CD4-positive, alpha-beta memory T cell (primary cell): Measurements from ENCODE around the gene SLAMF9. TPM values are rescaled to one million over a fixed set of nuclear protein-coding genes. Genes with fewer than 3 reads are reported as not detected.

Experiments used
- CTCF ChIA-PET: fragments of 350-600 bp; sonication (Branson Sonifier 250); formaldehyde crosslinking; loops from one replicate; lab custom pipeline; 2021; ENCODE audit warnings: inconsistent platforms; ENCODE audit not compliant: partially characterized antibody; lab: Charles Lee
- POLR2A ChIA-PET: fragments of 350-600 bp; sonication (Branson Sonifier 250); formaldehyde crosslinking; loops from one replicate; lab custom pipeline; 2021; ENCODE audit not compliant: partially characterized antibody; lab: Charles Lee
- DNase-seq, 5 donors: peaks; one replicate each; pipeline versions ENCODE4 v3.0.0 to v3.0.0-alpha.2; 2020 to 2022; ENCODE audit warnings: mixed read lengths in 1 of 5
- H3K27ac ChIP-seq: one replicate; pipeline ENCODE4 v1.7.0; 2013; ENCODE audit warnings: low read depth, low read length
- H3K27me3 ChIP-seq: 2 replicates; pipeline ENCODE4 v1.7.0; 2013; ENCODE audit warnings: mild to moderate bottlenecking, low read length, moderate library complexity; ENCODE audit not compliant: insufficient read depth
- H3K36me3 ChIP-seq: 2 replicates; pipeline ENCODE4 v1.7.0; 2013; ENCODE audit warnings: mild to moderate bottlenecking, low read length, moderate library complexity; ENCODE audit not compliant: insufficient read depth
- H3K4me1 ChIP-seq: 2 replicates; pipeline ENCODE4 v1.7.0; 2013; ENCODE audit warnings: mild to moderate bottlenecking, low read length, moderate library complexity; ENCODE audit not compliant: insufficient read depth
- H3K4me3 ChIP-seq, 2 donors: one replicate each; pipeline ENCODE4 v1.7.0; 2013; ENCODE audit warnings: low read length in 2 of 2, mild to moderate bottlenecking in 1 of 2
- H3K9me3 ChIP-seq, 2 donors: one replicate each; pipeline ENCODE4 v1.7.0; 2013; ENCODE audit warnings: low read length in 2 of 2, control low read depth in 1 of 2; ENCODE audit not compliant: control insufficient read depth in 1 of 2
- H3K27ac Mint-ChIP-seq, 7 donors: one replicate each; pipeline ENCODE4 v1.8.0; 2020 to 2021; ENCODE audit warnings: mixed read lengths in 7 of 7, mild to moderate bottlenecking in 6 of 7, inconsistent platforms in 3 of 7, moderate library complexity in 3 of 7
- H3K27me3 Mint-ChIP-seq, 2 donors: one replicate each; pipeline ENCODE4 v1.8.0; 2020 to 2021; ENCODE audit warnings: mixed read lengths in 2 of 2
- H3K36me3 Mint-ChIP-seq, 2 donors: one replicate each; pipeline ENCODE4 v1.8.0; 2020 to 2021; ENCODE audit warnings: mixed read lengths in 2 of 2, inconsistent platforms in 1 of 2, mild to moderate bottlenecking in 1 of 2
- H3K4me1 Mint-ChIP-seq, 4 donors: one replicate each; pipeline ENCODE4 v1.8.0; 2020 to 2021; ENCODE audit warnings: mixed read lengths in 4 of 4, mild to moderate bottlenecking in 1 of 4
- H3K4me3 Mint-ChIP-seq, 8 donors: one replicate each; pipeline ENCODE4 v1.8.0; 2020 to 2021; ENCODE audit warnings: mixed read lengths in 8 of 8, mild to moderate bottlenecking in 7 of 8, moderate library complexity in 6 of 8, inconsistent platforms in 3 of 8
- H3K9me3 Mint-ChIP-seq, 8 donors: one replicate each; pipeline ENCODE4 v1.8.0; 2020 to 2021; ENCODE audit warnings: mixed read lengths in 8 of 8, mild to moderate bottlenecking in 5 of 8, inconsistent platforms in 3 of 8, moderate library complexity in 1 of 8
- intact Hi-C: fragments of 100-400 bp; cut with micrococcal nuclease; formaldehyde crosslinking; loops from one replicate; pipeline ENCODE4 v1.15.1; 2023
- polyA plus RNA-seq, 2 donors: library from polyadenylated mRNA; unstranded; fragments of 300-500 nt; fragmentation: Illumina TruSeq; gene quantifications; one replicate each; pipeline ENCODE4 v1.2.3, GENCODE V29; 2021
- total RNA-seq, 2 experiments: library from RNA; stranded (reverse); gene quantifications; one replicate each; pipeline ENCODE4 v1.2.3, GENCODE V29; 2021

Gene SLAMF9
- total and polyA plus RNA-seq, 4 experiments from 2014 or later, result not detected

DNA sequence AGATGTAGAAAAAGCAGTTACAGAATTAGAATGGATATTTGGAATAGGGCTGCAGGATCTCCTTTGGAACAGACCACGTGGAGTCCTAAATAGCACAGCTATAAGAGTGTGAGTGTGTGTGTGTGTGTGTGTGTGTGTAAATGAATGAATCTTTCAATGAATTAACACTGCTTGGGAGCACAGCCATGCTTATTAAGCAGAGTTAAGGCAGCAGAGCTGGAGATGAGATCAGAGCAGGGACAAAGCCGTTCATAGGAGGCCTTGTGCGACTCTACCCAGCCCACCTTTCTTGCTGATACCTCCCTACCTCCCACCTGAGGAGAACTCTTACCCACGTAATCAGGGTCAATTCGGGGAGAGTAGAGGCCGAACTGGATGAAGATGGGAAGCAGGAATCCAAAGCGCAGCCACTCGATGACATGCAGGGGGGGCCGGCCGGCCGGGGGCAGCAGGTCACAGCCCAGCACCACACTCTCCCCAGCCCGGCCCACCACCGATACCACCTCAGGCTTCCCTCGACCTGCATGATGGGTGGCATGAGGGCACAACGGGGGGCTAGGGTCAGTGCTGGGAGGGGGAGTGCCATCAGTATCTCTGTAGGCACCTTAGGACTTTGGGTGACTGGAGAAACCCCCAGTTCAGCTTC lies 11.3 kb downstream of the SLAMF9 start:
- H3K27ac Mint-ChIP-seq, result no peak overlapping the region
- H3K27me3 Mint-ChIP-seq, result peaks cover 29 to 38% of the 10 kb centered on the region in 2 donors
- DNase-seq, result no peak
- no peaks in the 10 kb centered on the region for H3K36me3 ChIP-seq
- no peak overlapping the region for H3K4me3 Mint-ChIP-seq
- no peak overlapping the region for H3K4me3 ChIP-seq
- peaks cover 10 to 12% (median 10%) of the 10 kb centered on the region in 4 donors for H3K4me1 Mint-ChIP-seq
- ChIA-PET POLR2A (no interaction called here), CTCF (interaction anchor here (2.2 kb wide), 1 partner anchor 50 kb away, joined by 9 read pairs; no protein-coding TSS in a partner anchor)
- H3K27me3 ChIP-seq, result peaks cover 21% of the 10 kb centered on the region
- H3K36me3 Mint-ChIP-seq, result no peaks in the 10 kb centered on the region
- intact Hi-C loops, result no loop called here
- no peaks in the 10 kb centered on the region for H3K9me3 Mint-ChIP-seq
- H3K27ac ChIP-seq, result no peak overlapping the region
- H3K4me1 ChIP-seq, result peaks cover 13% of the 10 kb centered on the region
- no peaks in the 10 kb centered on the region for H3K9me3 ChIP-seq

GRCh38 chr1:159941591-159942560 lies 12.2 kb downstream of the SLAMF9 start:
- no peak for DNase-seq
- intact Hi-C loops, result no loop called here
- peaks cover 18% of the 10 kb centered on the region for H3K4me1 ChIP-seq
- no peak overlapping the region for H3K4me3 ChIP-seq
- H3K4me3 Mint-ChIP-seq, result no peak overlapping the region
- peak overlapping the region in 2 of 7 donors; percentile 12 to 45 for H3K27ac Mint-ChIP-seq
- POLR2A ChIA-PET, result no interaction called here
- H3K27ac ChIP-seq, result no peak overlapping the region
- peaks cover 21% of the 10 kb centered on the region for H3K27me3 ChIP-seq
- CTCF ChIA-PET, result interaction anchor here (1.0 to 10.8 kb wide), 5 partner anchors 16 to 143 kb away, joined by 3 to 120 read pairs (median 3); partner anchors contain the start of gene TAGLN2
- H3K36me3 Mint-ChIP-seq, result no peaks in the 10 kb centered on the region
- peaks cover 10 to 12% (median 10%) of the 10 kb centered on the region in 4 donors for H3K4me1 Mint-ChIP-seq
- H3K9me3 ChIP-seq, result no peaks in the 10 kb centered on the region
- H3K9me3 Mint-ChIP-seq, result no peaks in the 10 kb centered on the region
- no peaks in the 10 kb centered on the region for H3K36me3 ChIP-seq
- H3K27me3 Mint-ChIP-seq, result peaks cover 29 to 38% of the 10 kb centered on the region in 2 donors

- Histone ChIP-seq H3K4me3 (no peak overlapping the region), H3K36me3 (no peaks in the 10 kb centered on the region), H3K9me3 (no peaks in the 10 kb centered on the region), H3K27me3 (peaks cover 21% of the 10 kb centered on the region), H3K27ac (no peak overlapping the region), H3K4me1 (peaks cover 25% of the 10 kb centered on the region)
- Mint-ChIP-seq H3K4me1 (peaks cover 10 to 15% (median 12%) of the 10 kb centered on the region in 4 donors), H3K27ac (no peak overlapping the region), H3K9me3 (no peaks in the 10 kb centered on the region), H3K36me3 (no peaks in the 10 kb centered on the region), H3K27me3 (peaks cover 29 to 38% of the 10 kb centered on the region in 2 donors), H3K4me3 (no peak overlapping the region)
- no peak for DNase-seq
- POLR2A ChIA-PET, result interaction anchor here (1.1 kb wide), 1 partner anchor 16 kb away, joined by 3 read pairs; the partner anchor contains the start of gene TAGLN2
- CTCF ChIA-PET, result interaction anchor here (1.0 to 10.8 kb wide), 5 partner anchors 16 to 142 kb away, joined by 3 to 120 read pairs (median 3); partner anchors contain the start of gene TAGLN2
- intact Hi-C loops, result no loop called here
Measured at GRCh38 chr1:159941141-159941540, 12.9 kb downstream of the SLAMF9 start.

- Histone ChIP-seq H3K4me1 (peaks cover 19% of the 10 kb centered on the region), H3K9me3 (no peaks in the 10 kb centered on the region), H3K27me3 (peaks cover 18% of the 10 kb centered on the region), H3K4me3 (no peak overlapping the region), H3K36me3 (no peaks in the 10 kb centered on the region), H3K27ac (no peak overlapping the region)
- Mint-ChIP-seq H3K9me3 (no peaks in the 10 kb centered on the region), H3K27me3 (peaks cover 26 to 32% of the 10 kb centered on the region in 2 donors), H3K4me1 (peaks cover 4 to 12% (median 7%) of the 10 kb centered on the region in 4 donors), H3K4me3 (no peak overlapping the region), H3K27ac (no peak overlapping the region), H3K36me3 (no peaks in the 10 kb centered on the region)
- intact Hi-C loops, result no loop called here
- no peak for DNase-seq
- POLR2A ChIA-PET, result interaction anchor here (1.1 kb wide), 1 partner anchor 15 kb away, joined by 3 read pairs; the partner anchor contains the start of gene TAGLN2
- CTCF ChIA-PET, result interaction anchor here (0.8 to 10.8 kb wide), 8 partner anchors 8 to 143 kb away, joined by 3 to 120 read pairs (median 4); no protein-coding TSS in a partner anchor
Measured at GRCh38 chr1:159940006-159940620, 13.9 kb downstream of the SLAMF9 start.

DNA sequence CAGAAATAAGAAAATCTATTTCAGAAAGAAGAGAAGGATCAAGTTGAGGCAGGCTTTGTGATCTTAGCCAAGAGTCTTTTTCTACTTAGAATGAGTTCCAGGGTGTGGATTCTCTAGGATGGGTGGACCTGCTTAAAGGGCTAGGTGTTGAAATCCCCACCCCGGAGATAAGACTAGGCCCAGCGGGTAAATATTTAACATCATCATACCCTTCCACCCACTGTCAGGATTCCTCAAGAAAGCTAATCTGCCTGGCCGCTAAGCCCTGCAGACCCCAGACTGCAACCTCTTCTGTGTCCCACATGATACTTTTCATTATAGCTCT lies 14.4 kb downstream of the SLAMF9 start:
- no peak overlapping the region for H3K27ac Mint-ChIP-seq
- H3K27me3 Mint-ChIP-seq, result peaks cover 21 to 28% of the 10 kb centered on the region in 2 donors
- peaks cover 13% of the 10 kb centered on the region for H3K27me3 ChIP-seq
- intact Hi-C loops, result loop anchor here (5.0 kb wide), 1 partner anchor 438 kb away; no protein-coding TSS in a partner anchor
- peaks cover 15% of the 10 kb centered on the region for H3K4me1 ChIP-seq
- no peaks in the 10 kb centered on the region for H3K36me3 ChIP-seq
- H3K4me1 Mint-ChIP-seq, result peaks cover under 1 to 8% (median 4%) of the 10 kb centered on the region in 4 donors
- no peaks in the 10 kb centered on the region for H3K9me3 Mint-ChIP-seq
- no peak overlapping the region for H3K4me3 Mint-ChIP-seq
- DNase-seq, result no peak
- no peak overlapping the region for H3K4me3 ChIP-seq
- no peaks in the 10 kb centered on the region for H3K36me3 Mint-ChIP-seq
- ChIA-PET CTCF (interaction anchor here (0.8 to 10.8 kb wide), 8 partner anchors 8 to 144 kb away, joined by 3 to 120 read pairs (median 4); no protein-coding TSS in a partner anchor), POLR2A (no interaction called here)
- H3K27ac ChIP-seq, result no peak overlapping the region
- H3K9me3 ChIP-seq, result no peaks in the 10 kb centered on the region

DNA sequence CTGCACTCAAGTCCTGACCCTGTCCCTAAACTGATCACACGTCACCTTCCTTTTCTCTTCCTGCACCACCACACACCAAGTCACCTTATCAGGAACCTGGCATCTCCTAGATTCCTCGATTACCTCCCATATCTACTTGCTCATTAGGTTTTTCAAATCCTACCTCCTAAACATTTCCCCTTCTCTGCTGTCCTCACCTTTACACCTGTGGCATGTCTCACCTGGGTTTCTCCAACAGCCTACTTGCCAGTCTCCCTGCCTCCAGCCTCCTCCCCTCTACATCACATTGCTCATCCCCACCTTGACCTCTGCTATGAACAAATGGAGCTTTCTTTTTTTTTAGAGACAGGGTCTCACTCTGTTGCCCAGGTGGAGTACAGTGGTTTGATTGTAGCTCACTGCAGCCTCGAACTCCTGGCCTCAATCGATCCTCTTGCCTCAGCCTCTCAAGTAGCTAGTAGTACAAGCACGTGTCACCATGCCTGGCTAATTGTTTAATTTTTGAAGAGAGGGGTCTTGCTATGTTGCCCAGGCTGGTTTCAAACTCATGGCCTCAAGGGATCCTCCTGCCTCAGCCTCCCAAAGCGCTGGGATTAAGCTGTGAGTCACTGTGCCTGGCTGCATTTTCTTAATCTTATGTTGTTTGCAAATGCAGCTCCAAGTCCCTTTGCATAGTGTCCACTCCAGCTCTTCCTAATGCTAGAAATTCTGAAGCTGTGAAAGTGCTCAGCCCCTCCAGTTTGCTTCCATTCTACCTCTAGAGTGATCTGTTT lies 14.9 kb downstream of the SLAMF9 start:
- Mint-ChIP-seq H3K4me1 (peaks cover 0 to 7% (median 3%) of the 10 kb centered on the region in 4 donors), H3K36me3 (no peaks in the 10 kb centered on the region), H3K27me3 (peaks cover 19 to 24% of the 10 kb centered on the region in 2 donors), H3K9me3 (no peaks in the 10 kb centered on the region), H3K4me3 (no peak overlapping the region), H3K27ac (peak overlapping the region in 1 of 7 donors; percentile 31)
- H3K27ac ChIP-seq, result no peak overlapping the region
- H3K27me3 ChIP-seq, result peaks cover 9% of the 10 kb centered on the region
- no peak for DNase-seq
- H3K4me1 ChIP-seq, result peaks cover 15% of the 10 kb centered on the region
- H3K36me3 ChIP-seq, result no peaks in the 10 kb centered on the region
- no peaks in the 10 kb centered on the region for H3K9me3 ChIP-seq
- ChIA-PET CTCF (interaction anchor here (0.8 to 10.8 kb wide), 8 partner anchors 9 to 140 kb away, joined by 3 to 120 read pairs (median 4); no protein-coding TSS in a partner anchor), POLR2A (no interaction called here)
- intact Hi-C loops, result loop anchor here (5.0 kb wide), 1 partner anchor 438 kb away; no protein-coding TSS in a partner anchor
- no peak overlapping the region for H3K4me3 ChIP-seq
